ENCODE results near the gene ACTL9.
A peak's percentile ranks its signal among the peaks of the same experiment; 100 is the strongest.

The ACTL9 gene

GRCh38 chr19:8684001-8684902, 14.3 kb downstream of the ACTL9 start:
- DNase-seq, result no peak

GRCh38 chr19:8682931-8683330, 15.7 kb downstream of the ACTL9 start:
- no peak for DNase-seq

- DNase-seq, result no peak
Measured at GRCh38 chr19:8682472-8682871, 16.1 kb downstream of the ACTL9 start.

GRCh38 chr19:8681345-8682029, 17.1 kb downstream of the ACTL9 start:
- no peak for DNase-seq

GRCh38 chr19:8680676-8681344, 17.8 kb downstream of the ACTL9 start:
- no peak for DNase-seq

GRCh38 chr19:8678244-8678807, 20.3 kb downstream of the ACTL9 start:
- DNase-seq, result no peak

GRCh38 chr19:8675066-8675465, 23.5 kb downstream of the ACTL9 start:
- DNase-seq, result no peak

- no peak for DNase-seq
Measured at GRCh38 chr19:8673276-8673891, 25.2 kb downstream of the ACTL9 start.

GRCh38 chr19:8666814-8667405, 31.7 kb downstream of the ACTL9 start:
- DNase-seq, result no peak

GRCh38 chr19:8665468-8666213, 33.0 kb downstream of the ACTL9 start:
- no peak for DNase-seq

- DNase-seq, result no peak
Measured at GRCh38 chr19:8664671-8665057, 33.9 kb downstream of the ACTL9 start.

GRCh38 chr19:8663920-8664670, 34.5 kb downstream of the ACTL9 start:
- no peak for DNase-seq

- DNase-seq, result no peak
Measured at GRCh38 chr19:8662263-8662662, 36.3 kb downstream of the ACTL9 start.

- no peak for DNase-seq
Measured at GRCh38 chr19:8659905-8660304, 38.7 kb downstream of the ACTL9 start.

- DNase-seq, result no peak
Measured at GRCh38 chr19:8657869-8658268, 40.7 kb downstream of the ACTL9 start.

GRCh38 chr19:8655340-8655709, 43.3 kb downstream of the ACTL9 start:
- DNase-seq, result peak; percentile 33

GRCh38 chr19:8654591-8655339, 43.8 kb downstream of the ACTL9 start:
- peak; percentile 58 for DNase-seq

- DNase-seq, result no peak
Measured at GRCh38 chr19:8648240-8648639, 50.4 kb downstream of the ACTL9 start.
